ENCODE measurements around the gene LRRC4C. TPM values are rescaled to one million over a fixed set of nuclear protein-coding genes. Genes with fewer than 3 reads are reported as not detected.

Gene LRRC4C
- total RNA-seq, 2 experiments from 2014 or later: not detected

DNA sequence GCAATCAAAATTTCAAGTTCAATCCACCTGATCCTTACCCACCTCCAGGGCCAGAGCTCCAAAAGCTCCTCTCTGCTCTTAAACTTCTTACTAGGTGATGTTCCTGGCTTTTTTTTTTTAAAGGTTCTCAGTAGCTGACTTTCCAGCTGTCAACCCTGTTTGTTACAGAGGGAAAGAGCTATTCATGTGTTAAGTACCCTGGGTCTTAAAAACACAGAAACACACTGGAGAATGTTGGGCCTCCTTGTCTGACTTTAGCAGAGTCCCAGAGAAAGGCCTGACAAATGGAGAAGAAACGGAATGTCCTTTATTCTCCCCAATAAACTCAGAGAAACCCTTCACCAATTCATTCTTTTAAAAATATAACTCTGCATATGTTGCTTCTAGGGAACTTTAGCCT, 3.2 kb downstream of the LRRC4C start:
- Mint-ChIP-seq H3K27ac (no peak overlapping the region), H3K4me3 (no peak overlapping the region), H3K27me3 (no peaks in the 10 kb centered on the region), H3K4me1 (no peaks in the 10 kb centered on the region), H3K36me3 (no peaks in the 10 kb centered on the region), H3K9me3 (ENCODE audit: low read depth) (peaks cover 2% of the 10 kb centered on the region)
- CTCF ChIA-PET: no interaction called here
- ATAC-seq: no peak
- no peak for DNase-seq

DNA sequence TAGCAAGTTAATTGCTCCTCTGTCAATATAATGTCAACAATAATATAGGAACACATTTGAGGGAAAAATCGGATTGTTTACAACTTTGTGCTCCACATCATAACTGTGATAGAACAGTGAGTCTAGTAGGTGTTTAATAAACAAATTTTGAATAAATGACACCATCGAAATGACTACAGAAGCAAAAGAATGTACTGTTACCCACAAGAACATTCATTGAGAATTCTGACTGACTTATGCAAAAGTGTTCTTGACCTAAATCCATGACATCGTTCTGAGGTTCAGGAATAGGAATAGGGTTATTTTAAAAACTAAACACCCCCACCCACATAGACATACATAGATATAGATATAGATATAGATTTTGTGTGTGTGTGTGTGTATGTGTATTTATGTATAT, 8.4 kb downstream of the LRRC4C start:
- Mint-ChIP-seq H3K4me1 (no peaks in the 10 kb centered on the region), H3K4me3 (no peak overlapping the region), H3K36me3 (no peaks in the 10 kb centered on the region), H3K27me3 (no peaks in the 10 kb centered on the region), H3K27ac (no peak overlapping the region), H3K9me3 (ENCODE audit: low read depth) (peaks cover 6% of the 10 kb centered on the region)
- DNase-seq: no peak
- CTCF ChIA-PET: no interaction called here
- ATAC-seq: no peak

DNA sequence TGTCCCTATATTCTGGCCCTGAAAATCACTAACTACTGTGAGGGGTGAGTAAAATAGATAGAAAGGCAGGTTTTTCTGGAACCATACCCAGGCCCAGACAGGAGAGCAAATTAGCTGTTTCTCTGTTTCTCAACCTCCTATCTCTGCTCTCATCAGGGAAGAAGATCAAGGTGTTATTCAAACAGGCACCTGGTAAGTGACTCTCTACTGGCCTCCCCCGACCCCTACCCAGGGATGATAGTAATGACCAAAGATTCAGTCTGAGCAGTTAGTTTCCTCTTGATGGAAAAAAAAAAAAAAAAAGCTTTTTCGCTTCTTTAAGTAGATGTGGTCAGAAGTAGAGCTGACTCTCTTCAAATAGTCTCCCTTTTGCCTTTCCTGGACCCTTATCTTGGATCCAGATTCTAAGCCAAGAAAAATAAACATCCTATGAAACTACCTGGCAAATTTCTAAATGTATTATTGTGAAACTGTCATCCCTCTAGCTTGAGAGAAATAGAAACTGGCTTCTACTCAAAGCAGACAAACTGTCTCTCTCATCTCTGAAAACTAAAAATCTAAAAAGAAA, 9.9 kb downstream of the LRRC4C start:
- CTCF ChIA-PET: no interaction called here
- Mint-ChIP-seq H3K27ac (no peak overlapping the region), H3K36me3 (no peaks in the 10 kb centered on the region), H3K9me3 (ENCODE audit: low read depth) (peaks cover 8% of the 10 kb centered on the region), H3K4me3 (no peak overlapping the region), H3K27me3 (no peaks in the 10 kb centered on the region), H3K4me1 (no peaks in the 10 kb centered on the region)
- no peak for DNase-seq
- no peak for ATAC-seq

DNA sequence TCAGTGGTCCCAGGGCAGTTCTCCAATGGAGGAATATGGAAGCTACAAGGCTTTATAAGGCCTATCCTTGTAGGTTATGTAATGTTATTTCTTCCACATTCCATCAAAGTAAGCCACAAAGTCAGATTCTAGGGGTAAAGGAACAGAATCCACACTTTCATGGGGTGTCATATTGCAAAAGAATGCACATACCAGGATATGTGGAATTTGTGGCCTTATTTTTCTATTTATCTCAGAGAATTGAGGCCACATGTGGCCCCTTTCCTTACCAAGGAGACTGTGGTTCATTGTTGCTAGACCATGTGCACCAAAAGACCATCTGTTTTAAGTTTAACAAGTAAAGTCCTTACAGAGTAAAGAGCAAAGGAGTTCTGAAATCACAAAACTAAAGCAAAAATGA, 12.9 kb downstream of the LRRC4C start:
- no peak overlapping the region for H3K27ac Mint-ChIP-seq
- H3K27me3 Mint-ChIP-seq: no peaks in the 10 kb centered on the region
- no peaks in the 10 kb centered on the region for H3K4me1 Mint-ChIP-seq
- H3K9me3 Mint-ChIP-seq (ENCODE audit: low read depth): peaks cover 8% of the 10 kb centered on the region
- H3K4me3 Mint-ChIP-seq: no peak overlapping the region
- no peak for DNase-seq
- no peaks in the 10 kb centered on the region for H3K36me3 Mint-ChIP-seq
- ATAC-seq: no peak
- CTCF ChIA-PET: no interaction called here

DNA sequence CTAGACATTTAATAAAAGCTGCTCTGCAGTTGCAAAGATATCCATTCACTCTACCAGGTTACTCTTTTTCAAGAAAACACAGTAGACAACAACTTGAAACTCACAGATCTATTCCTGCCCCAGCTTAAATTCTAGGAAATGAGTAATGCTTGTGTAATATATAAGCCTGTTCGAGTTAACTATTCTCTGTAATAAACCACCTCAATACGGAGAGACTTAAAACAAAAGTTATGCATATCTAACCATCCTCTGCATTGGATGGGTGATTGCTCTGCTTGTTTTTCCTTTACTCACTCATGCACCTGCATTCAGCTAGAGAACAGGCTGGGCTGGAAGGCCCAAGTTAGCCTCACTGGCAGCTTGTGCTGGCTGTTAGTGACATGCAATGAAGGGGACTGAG, 13.3 kb downstream of the LRRC4C start:
- no peaks in the 10 kb centered on the region for H3K36me3 Mint-ChIP-seq
- H3K9me3 Mint-ChIP-seq (ENCODE audit: low read depth): peaks cover 5% of the 10 kb centered on the region
- H3K4me1 Mint-ChIP-seq: no peaks in the 10 kb centered on the region
- H3K27ac Mint-ChIP-seq: no peak overlapping the region
- no peak for ATAC-seq
- CTCF ChIA-PET: no interaction called here
- H3K27me3 Mint-ChIP-seq: no peaks in the 10 kb centered on the region
- DNase-seq: no peak
- H3K4me3 Mint-ChIP-seq: no peak overlapping the region

DNA sequence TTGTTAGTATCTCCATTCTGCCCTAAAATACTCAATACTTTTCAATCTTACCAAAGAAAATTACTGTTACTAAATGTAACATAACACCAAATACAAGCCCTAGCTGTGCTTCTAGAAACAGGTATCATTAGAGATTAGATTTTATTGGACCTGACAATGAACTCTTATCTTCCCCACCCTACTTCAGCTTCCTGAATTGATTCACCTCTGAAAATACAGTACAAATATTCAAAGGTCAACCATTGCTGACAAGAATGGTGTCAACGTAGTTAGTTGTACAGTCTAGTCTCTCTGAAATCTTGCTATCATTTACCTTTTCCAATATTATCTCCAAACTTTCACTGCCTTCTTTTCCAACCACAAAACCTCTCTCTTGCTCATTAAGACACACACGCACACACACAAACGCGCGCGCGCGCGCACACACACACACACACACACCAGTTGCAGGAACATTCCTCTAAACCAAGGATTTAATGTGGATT, 22.4 kb downstream of the LRRC4C start:
- Mint-ChIP-seq H3K4me1 (no peaks in the 10 kb centered on the region), H3K27me3 (no peaks in the 10 kb centered on the region), H3K4me3 (no peak overlapping the region), H3K27ac (no peak overlapping the region), H3K36me3 (no peaks in the 10 kb centered on the region), H3K9me3 (ENCODE audit: low read depth) (peaks cover 4% of the 10 kb centered on the region)
- DNase-seq: no peak
- no peak for ATAC-seq
- CTCF ChIA-PET: no interaction called here

DNA sequence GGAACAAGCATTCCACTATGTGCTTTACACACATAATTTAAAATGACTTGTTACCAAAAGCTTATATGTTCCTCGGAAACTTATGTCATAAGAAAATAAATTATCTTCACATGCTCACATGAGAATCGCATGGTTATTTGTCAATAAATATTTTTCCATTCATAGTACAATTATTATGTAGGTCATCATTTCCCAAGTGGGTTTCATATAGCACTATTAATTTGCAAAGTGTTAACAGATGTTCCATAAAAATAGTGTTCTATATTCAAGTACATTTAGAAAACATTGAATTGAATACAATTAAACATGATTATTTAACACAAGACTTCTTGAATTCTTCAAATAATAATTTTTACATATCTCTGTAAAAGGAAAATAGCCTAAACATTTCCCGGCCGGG, 23.9 kb downstream of the LRRC4C start:
- H3K27ac Mint-ChIP-seq: no peak overlapping the region
- CTCF ChIA-PET: no interaction called here
- DNase-seq (no peak), ATAC-seq (no peak)
- no peak overlapping the region for H3K4me3 Mint-ChIP-seq
- no peaks in the 10 kb centered on the region for H3K4me1 Mint-ChIP-seq
- no peaks in the 10 kb centered on the region for H3K27me3 Mint-ChIP-seq
- H3K36me3 Mint-ChIP-seq: no peaks in the 10 kb centered on the region
- H3K9me3 Mint-ChIP-seq (ENCODE audit: low read depth): peaks cover 5% of the 10 kb centered on the region

DNA sequence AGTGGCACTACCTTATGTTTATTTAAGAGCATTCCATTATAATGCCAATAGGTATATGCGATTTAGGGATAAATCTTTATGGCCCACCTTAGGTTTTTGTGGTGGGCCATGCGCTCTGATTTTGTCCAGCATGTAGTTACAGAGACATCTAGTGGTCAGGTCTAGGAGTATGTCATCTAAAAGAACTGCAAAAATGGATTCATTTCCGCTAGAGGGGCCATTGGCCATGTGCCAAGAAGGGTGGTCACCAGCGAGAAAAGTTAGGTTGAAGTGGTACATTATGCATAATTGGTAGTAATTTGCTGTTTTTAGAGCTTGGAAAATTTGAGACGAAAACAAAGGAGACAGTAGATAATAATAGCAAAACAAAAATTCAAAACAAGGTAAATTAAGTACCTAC, 27.7 kb downstream of the LRRC4C start:
- ATAC-seq (no peak), DNase-seq (no peak)
- Mint-ChIP-seq H3K4me3 (no peak overlapping the region), H3K4me1 (no peaks in the 10 kb centered on the region), H3K9me3 (ENCODE audit: low read depth) (peaks cover 5% of the 10 kb centered on the region), H3K36me3 (no peaks in the 10 kb centered on the region), H3K27me3 (no peaks in the 10 kb centered on the region), H3K27ac (no peak overlapping the region)
- CTCF ChIA-PET: no interaction called here

DNA sequence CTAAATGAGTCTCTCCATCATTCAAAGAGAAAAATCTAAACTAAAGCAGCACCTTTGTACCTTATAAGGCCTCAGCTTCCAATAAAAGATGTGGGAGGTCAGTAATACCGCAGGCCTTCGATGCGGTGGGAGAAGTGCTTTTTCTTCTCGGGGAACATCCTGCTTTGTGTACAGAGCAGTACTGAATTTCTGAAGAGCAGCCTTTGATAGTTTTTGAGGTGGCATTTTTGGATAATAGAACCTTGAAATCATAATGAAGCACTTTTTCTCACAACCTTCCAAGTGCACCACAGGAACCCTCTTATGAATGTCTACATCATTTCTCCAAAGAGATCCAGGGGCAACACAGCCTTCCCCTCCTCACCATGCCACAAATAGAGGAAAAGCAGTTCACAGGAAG, 39.6 kb downstream of the LRRC4C start:
- CTCF ChIA-PET: no interaction called here
- no peak for DNase-seq
- no peaks in the 10 kb centered on the region for H3K4me1 Mint-ChIP-seq
- no peak for ATAC-seq
- H3K9me3 Mint-ChIP-seq (ENCODE audit: low read depth): peaks cover 3% of the 10 kb centered on the region
- H3K27ac Mint-ChIP-seq: no peak overlapping the region
- no peaks in the 10 kb centered on the region for H3K36me3 Mint-ChIP-seq
- no peaks in the 10 kb centered on the region for H3K27me3 Mint-ChIP-seq
- no peak overlapping the region for H3K4me3 Mint-ChIP-seq

DNA sequence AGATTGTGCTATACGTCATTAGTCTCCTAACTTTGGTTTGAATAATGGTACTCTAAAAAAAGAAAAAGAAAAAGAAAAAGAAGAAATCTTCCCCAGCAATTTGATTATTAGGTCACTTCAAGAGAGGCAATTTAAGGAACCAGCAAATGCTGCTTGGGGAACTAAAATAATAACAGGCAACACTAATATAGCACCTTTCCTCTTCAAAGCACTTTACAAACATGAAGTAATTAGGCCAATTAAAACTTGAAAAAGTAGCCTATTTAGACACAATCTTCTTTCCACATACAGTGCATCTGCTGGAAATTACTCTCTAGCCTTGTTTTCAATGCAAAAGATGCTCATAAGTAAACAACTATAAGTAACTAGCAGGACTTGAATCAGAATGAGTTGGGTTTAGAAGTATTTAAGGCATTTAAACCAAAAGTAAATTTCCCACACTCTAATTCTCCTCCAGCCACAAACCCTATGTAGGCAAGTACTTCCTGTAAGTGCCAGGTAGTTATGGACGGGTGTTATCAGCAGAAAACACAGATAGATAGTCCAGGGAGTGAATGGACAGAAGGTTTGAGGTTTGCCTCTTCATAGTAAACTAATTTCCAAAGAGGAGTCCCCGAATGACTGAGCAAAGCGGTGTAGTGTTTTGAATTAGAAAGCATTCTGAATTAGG, 44.5 kb downstream of the LRRC4C start:
- ATAC-seq (no peak), DNase-seq (no peak)
- Mint-ChIP-seq H3K27ac (no peak overlapping the region), H3K27me3 (no peaks in the 10 kb centered on the region), H3K36me3 (no peaks in the 10 kb centered on the region), H3K4me3 (no peak overlapping the region), H3K4me1 (no peaks in the 10 kb centered on the region), H3K9me3 (ENCODE audit: low read depth) (peaks cover 2% of the 10 kb centered on the region)
- CTCF ChIA-PET: no interaction called here

DNA sequence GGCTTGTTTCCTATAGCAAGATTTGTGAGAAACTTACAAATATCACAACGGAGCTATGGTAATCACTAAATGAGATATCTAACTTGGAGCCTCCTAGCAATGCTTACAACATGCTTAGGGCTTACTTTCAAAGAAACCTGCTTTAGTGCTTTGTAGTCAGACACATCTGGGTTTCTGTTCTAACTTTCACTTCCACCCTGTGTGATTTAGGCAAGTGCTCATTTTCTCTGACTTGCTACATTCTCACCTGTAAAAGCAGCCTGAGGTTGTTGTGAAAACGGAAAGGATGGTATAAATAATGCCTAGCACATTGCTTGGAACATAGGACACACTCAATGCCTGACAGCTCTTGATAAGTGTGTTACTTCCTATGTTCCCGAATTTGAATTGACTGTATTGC, 45.6 kb downstream of the LRRC4C start:
- H3K27me3 Mint-ChIP-seq: no peaks in the 10 kb centered on the region
- DNase-seq: no peak
- H3K4me1 Mint-ChIP-seq: no peaks in the 10 kb centered on the region
- H3K9me3 Mint-ChIP-seq (ENCODE audit: low read depth): peaks cover 5% of the 10 kb centered on the region
- H3K4me3 Mint-ChIP-seq: no peak overlapping the region
- ATAC-seq: no peak
- no peak overlapping the region for H3K27ac Mint-ChIP-seq
- CTCF ChIA-PET: no interaction called here
- no peaks in the 10 kb centered on the region for H3K36me3 Mint-ChIP-seq

DNA sequence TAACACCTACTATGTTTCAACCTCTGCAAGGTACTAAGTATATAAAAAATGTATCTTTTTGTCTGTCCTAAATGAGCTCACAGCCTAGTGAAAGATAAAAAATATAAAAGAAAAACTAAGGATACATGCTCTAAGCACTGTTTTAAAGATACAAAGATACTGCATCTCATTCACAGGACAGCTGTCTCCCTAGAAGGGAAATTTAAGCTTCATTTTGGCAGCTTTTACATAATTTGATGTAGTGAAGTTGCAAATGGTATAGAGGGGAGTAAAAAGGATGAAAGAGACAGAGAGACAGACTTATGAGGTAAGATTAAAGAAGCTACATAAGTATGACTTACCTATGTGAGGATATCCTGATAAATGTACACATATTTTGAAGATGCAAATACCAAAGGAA, 53.6 kb downstream of the LRRC4C start:
- CTCF ChIA-PET: no interaction called here
- Mint-ChIP-seq H3K4me3 (no peak overlapping the region), H3K27ac (no peak overlapping the region), H3K36me3 (no peaks in the 10 kb centered on the region), H3K4me1 (no peaks in the 10 kb centered on the region), H3K27me3 (no peaks in the 10 kb centered on the region), H3K9me3 (ENCODE audit: low read depth) (peaks cover 9% of the 10 kb centered on the region)
- ATAC-seq: no peak
- no peak for DNase-seq

DNA sequence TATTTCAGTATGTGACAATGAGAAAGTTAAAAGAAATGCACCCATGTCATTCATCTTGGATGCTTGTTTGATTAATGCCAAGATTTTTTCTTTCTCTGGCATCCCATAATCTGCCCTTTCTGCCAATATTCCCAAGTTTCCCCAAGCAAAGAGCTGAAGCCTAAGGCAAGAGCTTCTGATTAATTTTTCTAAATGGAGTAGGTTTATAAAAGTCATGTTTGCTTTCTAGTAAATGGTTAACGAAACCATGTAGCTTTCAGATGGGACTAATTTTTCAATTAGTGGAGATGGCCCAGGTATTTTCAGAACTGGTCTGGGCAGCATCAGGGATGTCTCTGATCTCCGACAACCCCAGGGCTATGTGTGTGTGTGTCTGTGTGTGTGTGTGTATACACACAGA, 55.3 kb downstream of the LRRC4C start:
- H3K27ac Mint-ChIP-seq: no peak overlapping the region
- CTCF ChIA-PET: no interaction called here
- no peaks in the 10 kb centered on the region for H3K36me3 Mint-ChIP-seq
- no peak for DNase-seq
- no peaks in the 10 kb centered on the region for H3K27me3 Mint-ChIP-seq
- ATAC-seq: no peak
- no peak overlapping the region for H3K4me3 Mint-ChIP-seq
- peaks cover 7% of the 10 kb centered on the region for H3K9me3 Mint-ChIP-seq (ENCODE audit: low read depth)
- no peaks in the 10 kb centered on the region for H3K4me1 Mint-ChIP-seq

DNA sequence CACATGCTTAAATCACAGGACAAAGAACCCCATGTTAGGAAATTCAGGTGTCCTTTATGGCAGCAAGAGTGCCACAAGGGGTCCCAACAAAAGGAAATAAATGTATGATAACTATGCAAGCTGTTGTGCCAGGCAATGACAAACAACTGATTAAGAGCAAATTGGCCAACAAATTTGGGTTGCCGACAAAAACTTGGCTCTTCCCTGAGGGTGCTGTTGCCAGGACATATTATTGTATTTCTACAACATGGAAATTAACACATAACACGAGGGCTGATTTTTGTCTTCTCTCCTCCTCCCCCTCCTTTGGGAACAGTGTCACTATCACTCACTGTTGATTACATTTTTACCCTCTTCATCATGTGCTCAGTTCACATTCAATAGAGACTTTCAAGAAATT, 56.0 kb downstream of the LRRC4C start:
- no peaks in the 10 kb centered on the region for H3K4me1 Mint-ChIP-seq
- no peak overlapping the region for H3K4me3 Mint-ChIP-seq

More for the DNA sequence above, 56.0 kb downstream of the LRRC4C start:
- ATAC-seq: no peak
- DNase-seq: no peak
- CTCF ChIA-PET: no interaction called here
- no peak overlapping the region for H3K27ac Mint-ChIP-seq
- no peaks in the 10 kb centered on the region for H3K27me3 Mint-ChIP-seq
- peaks cover 4% of the 10 kb centered on the region for H3K9me3 Mint-ChIP-seq (ENCODE audit: low read depth)
- H3K36me3 Mint-ChIP-seq: no peaks in the 10 kb centered on the region
